Measurements from ENCODE around the gene AKT2.

AKT2 gene

DNA sequence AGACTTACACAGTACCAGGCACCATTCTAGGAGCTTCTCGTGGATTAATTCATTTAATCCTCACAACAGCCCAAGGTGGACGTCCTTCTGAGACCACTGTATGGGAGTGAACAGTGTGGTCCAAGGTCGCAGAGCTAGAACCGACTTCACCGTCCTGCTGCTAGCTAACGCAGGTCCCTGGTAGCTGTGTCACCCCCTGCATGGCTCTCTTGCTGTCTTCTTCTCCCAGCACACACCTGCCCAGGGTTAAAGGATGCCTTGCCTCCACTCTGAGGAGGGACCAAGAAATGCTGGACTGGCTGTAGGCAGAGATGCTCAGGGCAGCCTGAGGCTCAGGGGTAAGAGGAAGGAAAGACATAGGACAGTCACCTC, 3.0 kb downstream of the AKT2 start:
- H2AFZ ChIP-seq (ENCODE audit: low read length, unreplicated experiment): no peak overlapping the region
- no peak overlapping the region for H3K4me3 ChIP-seq (ENCODE audit: low read depth, low read length)
- no peaks in the 10 kb centered on the region for H3K27me3 ChIP-seq (ENCODE audit: insufficient read depth, low read length)
- H3K4me1 ChIP-seq (ENCODE audit: control insufficient read depth, insufficient read depth, low read length, unreplicated experiment): peaks cover 13% of the 10 kb centered on the region
- peaks cover 74% of the 10 kb centered on the region for H3K79me2 ChIP-seq (ENCODE audit: control insufficient read depth, insufficient read depth, low read length, unreplicated experiment)
- H3K27ac ChIP-seq (ENCODE audit: low read depth, low read length): no peak overlapping the region
- H3K36me3 ChIP-seq (ENCODE audit: insufficient read depth, low read length): no peaks in the 10 kb centered on the region

DNA sequence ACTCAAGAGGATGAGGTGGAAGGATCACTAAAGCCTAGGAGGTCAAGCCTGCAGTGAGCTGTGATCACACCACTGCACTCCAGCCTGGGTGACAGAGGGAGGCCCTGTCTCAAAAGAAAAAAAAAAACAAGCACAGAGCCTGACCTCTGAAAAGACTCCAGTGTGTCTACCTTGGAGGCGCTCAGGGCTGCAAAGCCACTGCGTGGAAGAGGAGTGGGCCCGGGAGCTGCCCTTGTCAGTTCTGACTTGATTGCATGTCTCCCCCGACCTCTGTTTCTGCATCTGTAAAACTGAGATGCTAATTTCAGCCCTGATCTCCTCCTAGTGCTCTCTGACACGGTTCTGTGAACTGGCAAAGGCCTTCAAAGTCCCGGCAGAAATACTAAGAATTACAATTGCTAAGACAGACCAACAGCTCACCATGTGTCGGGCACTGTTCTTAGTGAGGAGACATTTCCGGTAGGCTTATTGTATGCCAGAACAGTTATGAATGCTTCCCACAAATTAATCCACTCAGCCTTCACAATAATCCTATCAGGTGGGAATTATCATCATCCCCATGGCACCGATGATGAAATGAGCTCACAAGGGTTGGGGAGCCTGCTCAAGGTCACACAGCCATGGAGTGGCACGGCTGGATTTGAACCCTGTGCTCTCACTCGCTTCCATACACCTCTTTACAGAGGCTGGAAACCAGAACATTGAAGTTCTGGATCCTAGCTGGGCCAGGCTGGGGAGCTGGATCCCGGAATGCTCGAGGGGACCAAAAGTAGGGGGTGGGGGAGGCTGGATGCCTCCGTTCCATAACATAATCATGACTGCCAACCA, 3.5 kb downstream of the AKT2 start:
- Histone ChIP-seq H3K79me2 (ENCODE audit: control insufficient read depth, insufficient read depth, low read length, unreplicated experiment) (peaks cover 76% of the 10 kb centered on the region), H3K36me3 (ENCODE audit: insufficient read depth, low read length) (no peaks in the 10 kb centered on the region), H3K27me3 (ENCODE audit: insufficient read depth, low read length) (no peaks in the 10 kb centered on the region), H3K27ac (ENCODE audit: low read depth, low read length) (no peak overlapping the region), H3K4me1 (ENCODE audit: control insufficient read depth, insufficient read depth, low read length, unreplicated experiment) (peaks cover 12% of the 10 kb centered on the region), H3K4me3 (ENCODE audit: low read depth, low read length) (no peak overlapping the region), H2AFZ (ENCODE audit: low read length, unreplicated experiment) (no peak overlapping the region)

DNA sequence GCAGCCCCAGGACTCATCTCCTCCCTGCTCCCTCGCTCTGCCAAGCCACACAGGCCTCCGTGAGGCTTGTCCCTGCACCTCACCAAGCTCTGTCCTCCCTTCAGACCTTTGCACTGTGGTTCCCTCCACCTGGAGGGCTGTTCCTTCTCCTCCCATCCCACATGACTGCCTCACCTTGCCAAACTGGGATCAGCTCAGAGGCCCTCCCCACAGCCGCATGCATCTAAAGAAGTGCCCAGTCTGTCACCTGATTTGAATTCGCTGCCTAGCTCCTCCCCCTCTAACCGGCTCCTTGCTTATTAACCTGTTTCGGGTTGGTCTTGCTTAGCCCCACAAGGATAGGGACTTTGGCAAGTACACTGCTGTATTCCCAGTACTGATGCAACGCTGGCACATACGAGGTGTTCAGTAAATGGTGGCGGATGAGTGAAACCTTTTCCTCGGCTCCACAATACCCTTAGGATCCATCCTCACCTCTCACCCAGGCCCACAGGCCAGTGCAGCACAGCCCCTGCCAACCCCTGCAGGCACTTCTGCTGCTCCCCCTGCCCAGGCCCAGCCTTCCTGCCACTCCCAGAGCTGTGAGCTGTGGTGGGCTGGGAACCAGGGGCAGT, 4.4 kb downstream of the AKT2 start:
- Histone ChIP-seq H3K4me1 (ENCODE audit: control insufficient read depth, insufficient read depth, low read length, unreplicated experiment) (peaks cover 7% of the 10 kb centered on the region), H3K27ac (ENCODE audit: low read depth, low read length) (no peak overlapping the region), H3K36me3 (ENCODE audit: insufficient read depth, low read length) (no peaks in the 10 kb centered on the region), H2AFZ (ENCODE audit: low read length, unreplicated experiment) (no peak overlapping the region), H3K27me3 (ENCODE audit: insufficient read depth, low read length) (no peaks in the 10 kb centered on the region), H3K79me2 (ENCODE audit: control insufficient read depth, insufficient read depth, low read length, unreplicated experiment) (peaks cover 78% of the 10 kb centered on the region), H3K4me3 (ENCODE audit: low read depth, low read length) (no peak overlapping the region)

DNA sequence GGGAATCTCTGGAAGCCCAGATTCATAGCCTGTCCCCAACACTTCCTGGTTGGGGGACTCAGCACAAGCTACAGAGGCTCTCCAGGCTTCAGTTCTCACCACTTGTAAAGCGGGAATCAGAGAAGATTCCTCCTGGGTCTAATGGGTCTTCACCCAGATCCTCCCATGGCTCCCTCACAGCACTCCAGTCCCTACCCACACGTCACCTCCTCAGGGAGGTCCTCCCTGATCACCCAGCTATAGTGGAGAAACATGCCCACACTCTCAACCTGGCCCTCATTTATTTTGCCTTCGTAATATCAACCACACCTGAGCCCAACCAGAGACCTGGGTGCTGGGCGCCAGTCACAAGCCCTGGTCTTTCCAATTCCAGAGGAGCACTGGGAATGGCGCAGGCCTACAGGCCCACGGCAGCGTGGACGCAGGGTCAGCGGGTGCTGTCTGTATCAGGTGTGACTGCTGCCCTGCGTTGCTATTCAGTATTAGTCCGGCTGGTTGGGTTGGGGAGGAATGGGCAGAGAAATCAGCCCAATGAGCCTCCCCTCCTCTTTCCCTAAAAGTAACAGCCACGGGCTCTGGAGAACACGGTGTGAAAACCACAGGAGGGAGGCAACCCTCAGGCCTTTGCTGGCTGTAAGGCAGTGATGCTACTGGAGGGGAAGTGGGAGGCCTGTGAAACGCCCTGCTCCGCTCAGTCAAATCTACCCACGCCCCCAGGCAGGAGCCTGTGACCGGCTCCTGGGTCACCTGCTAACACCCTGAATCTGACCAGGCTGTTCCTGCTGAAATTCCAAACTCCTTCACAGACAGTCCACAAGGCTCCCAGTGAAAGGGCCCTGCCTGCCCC, 5.2 kb downstream of the AKT2 start:
- no peak overlapping the region for H3K27ac ChIP-seq (ENCODE audit: low read depth, low read length)
- peaks cover 81% of the 10 kb centered on the region for H3K79me2 ChIP-seq (ENCODE audit: control insufficient read depth, insufficient read depth, low read length, unreplicated experiment)
- H3K36me3 ChIP-seq (ENCODE audit: insufficient read depth, low read length): no peaks in the 10 kb centered on the region
- H3K4me1 ChIP-seq (ENCODE audit: control insufficient read depth, insufficient read depth, low read length, unreplicated experiment): peaks cover 6% of the 10 kb centered on the region
- H3K27me3 ChIP-seq (ENCODE audit: insufficient read depth, low read length): no peaks in the 10 kb centered on the region
- no peak overlapping the region for H3K4me3 ChIP-seq (ENCODE audit: low read depth, low read length)
- no peak overlapping the region for H2AFZ ChIP-seq (ENCODE audit: low read length, unreplicated experiment)

DNA sequence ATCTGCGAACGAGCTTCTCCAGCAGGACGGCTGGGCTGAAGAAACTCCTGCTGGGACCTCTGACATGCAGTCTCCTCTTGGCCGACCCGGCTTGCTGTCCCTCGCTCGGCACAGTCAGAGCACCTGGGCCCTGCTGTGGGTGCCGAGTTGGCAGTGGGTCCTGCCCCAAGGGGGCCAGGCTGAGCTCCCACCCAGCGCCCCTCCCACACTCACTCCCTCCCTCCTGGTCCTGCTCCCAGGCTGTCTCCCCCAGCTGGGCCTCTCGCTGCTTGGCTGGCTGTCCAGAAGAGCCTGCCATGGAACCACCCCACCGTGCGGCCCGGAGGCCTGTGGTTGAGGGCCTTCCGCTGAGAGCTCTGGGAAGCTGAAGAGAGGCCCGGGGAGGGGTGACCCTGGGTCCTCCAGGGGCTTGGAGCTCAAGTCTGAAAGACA, 6.0 kb downstream of the AKT2 start:
- no peak overlapping the region for H2AFZ ChIP-seq (ENCODE audit: low read length, unreplicated experiment)
- H3K79me2 ChIP-seq (ENCODE audit: control insufficient read depth, insufficient read depth, low read length, unreplicated experiment): peaks cover 79% of the 10 kb centered on the region
- H3K36me3 ChIP-seq (ENCODE audit: insufficient read depth, low read length): no peaks in the 10 kb centered on the region
- H3K4me3 ChIP-seq (ENCODE audit: low read depth, low read length): no peak overlapping the region
- no peak overlapping the region for H3K27ac ChIP-seq (ENCODE audit: low read depth, low read length)
- peaks cover 6% of the 10 kb centered on the region for H3K4me1 ChIP-seq (ENCODE audit: control insufficient read depth, insufficient read depth, low read length, unreplicated experiment)
- no peaks in the 10 kb centered on the region for H3K27me3 ChIP-seq (ENCODE audit: insufficient read depth, low read length)

DNA sequence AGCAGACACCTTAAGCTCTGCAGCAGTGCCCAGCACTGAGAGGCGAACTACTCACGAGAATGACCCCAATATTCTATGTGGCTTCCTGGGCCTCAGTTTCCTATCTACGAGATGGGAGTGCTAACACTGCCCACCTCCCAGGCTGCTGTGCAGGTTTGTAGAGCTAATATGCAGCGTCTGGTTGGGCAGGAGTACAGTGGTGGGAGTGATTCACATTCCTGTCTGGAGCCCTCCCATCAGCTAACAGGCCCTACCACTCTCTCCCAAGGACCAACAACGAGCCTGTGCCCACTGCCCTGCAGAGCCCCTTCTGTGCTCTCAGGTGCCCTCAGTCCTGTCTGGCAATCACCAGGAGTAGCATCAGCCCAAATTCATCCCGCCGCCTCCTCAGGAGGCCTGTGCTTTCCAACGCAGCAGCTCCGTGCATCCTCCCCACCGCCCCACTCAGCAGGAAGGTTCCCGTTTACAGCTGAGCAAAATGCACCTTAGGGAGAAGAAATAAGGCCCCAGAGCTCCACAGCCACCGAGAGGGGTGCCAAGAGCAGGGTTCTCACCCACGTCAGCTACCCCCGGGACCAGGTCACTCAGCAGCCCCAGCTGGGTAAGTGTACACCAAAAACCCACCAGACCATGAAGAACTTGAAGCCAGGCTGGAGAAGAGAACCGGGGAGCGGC, 6.6 kb downstream of the AKT2 start:
- H3K36me3 ChIP-seq (ENCODE audit: insufficient read depth, low read length): no peaks in the 10 kb centered on the region
- peaks cover 3% of the 10 kb centered on the region for H3K4me1 ChIP-seq (ENCODE audit: control insufficient read depth, insufficient read depth, low read length, unreplicated experiment)
- H3K4me3 ChIP-seq (ENCODE audit: low read depth, low read length): no peak overlapping the region
- peaks cover 75% of the 10 kb centered on the region for H3K79me2 ChIP-seq (ENCODE audit: control insufficient read depth, insufficient read depth, low read length, unreplicated experiment)
- no peaks in the 10 kb centered on the region for H3K27me3 ChIP-seq (ENCODE audit: insufficient read depth, low read length)
- H2AFZ ChIP-seq (ENCODE audit: low read length, unreplicated experiment): no peak overlapping the region
- H3K27ac ChIP-seq (ENCODE audit: low read depth, low read length): no peak overlapping the region

DNA sequence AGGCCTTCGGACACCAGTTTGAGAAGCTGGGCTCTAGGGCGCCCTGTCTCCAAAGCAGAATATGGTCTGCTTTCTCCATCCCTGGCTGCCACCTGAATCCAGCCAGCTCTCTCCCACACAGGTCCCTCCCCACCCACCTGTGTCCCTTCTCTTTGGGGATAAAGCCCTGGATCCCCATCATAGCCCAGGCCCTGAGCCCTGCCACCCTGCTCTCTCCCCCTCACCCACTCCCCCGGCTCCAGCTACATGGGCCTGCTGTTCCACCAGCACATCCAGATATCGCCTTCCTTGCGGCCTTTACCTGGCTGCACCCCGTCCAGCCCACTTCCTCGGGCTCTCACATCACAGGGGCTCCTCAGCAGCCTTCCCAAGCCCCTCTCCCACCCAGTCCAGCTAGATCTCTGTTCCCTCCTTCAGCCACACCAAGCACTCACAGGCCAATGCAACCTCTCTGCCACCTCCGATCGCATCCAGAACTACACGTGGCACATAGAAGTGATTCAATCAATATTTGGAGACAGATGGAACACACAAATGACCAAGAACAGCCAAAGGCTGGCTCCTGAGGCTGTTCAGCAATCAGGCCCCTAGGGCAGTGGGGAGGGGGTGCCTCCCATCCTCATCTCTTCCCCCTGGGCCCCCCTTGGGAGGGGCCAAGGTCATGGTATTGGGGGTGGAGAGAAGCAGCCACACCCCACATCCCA, 7.6 kb downstream of the AKT2 start:
- no peaks in the 10 kb centered on the region for H3K27me3 ChIP-seq (ENCODE audit: insufficient read depth, low read length)
- peaks cover 68% of the 10 kb centered on the region for H3K79me2 ChIP-seq (ENCODE audit: control insufficient read depth, insufficient read depth, low read length, unreplicated experiment)
- H2AFZ ChIP-seq (ENCODE audit: low read length, unreplicated experiment): no peak overlapping the region
- no peaks in the 10 kb centered on the region for H3K36me3 ChIP-seq (ENCODE audit: insufficient read depth, low read length)
- no peaks in the 10 kb centered on the region for H3K4me1 ChIP-seq (ENCODE audit: control insufficient read depth, insufficient read depth, low read length, unreplicated experiment)
- no peak overlapping the region for H3K4me3 ChIP-seq (ENCODE audit: low read depth, low read length)
- H3K27ac ChIP-seq (ENCODE audit: low read depth, low read length): no peak overlapping the region

DNA sequence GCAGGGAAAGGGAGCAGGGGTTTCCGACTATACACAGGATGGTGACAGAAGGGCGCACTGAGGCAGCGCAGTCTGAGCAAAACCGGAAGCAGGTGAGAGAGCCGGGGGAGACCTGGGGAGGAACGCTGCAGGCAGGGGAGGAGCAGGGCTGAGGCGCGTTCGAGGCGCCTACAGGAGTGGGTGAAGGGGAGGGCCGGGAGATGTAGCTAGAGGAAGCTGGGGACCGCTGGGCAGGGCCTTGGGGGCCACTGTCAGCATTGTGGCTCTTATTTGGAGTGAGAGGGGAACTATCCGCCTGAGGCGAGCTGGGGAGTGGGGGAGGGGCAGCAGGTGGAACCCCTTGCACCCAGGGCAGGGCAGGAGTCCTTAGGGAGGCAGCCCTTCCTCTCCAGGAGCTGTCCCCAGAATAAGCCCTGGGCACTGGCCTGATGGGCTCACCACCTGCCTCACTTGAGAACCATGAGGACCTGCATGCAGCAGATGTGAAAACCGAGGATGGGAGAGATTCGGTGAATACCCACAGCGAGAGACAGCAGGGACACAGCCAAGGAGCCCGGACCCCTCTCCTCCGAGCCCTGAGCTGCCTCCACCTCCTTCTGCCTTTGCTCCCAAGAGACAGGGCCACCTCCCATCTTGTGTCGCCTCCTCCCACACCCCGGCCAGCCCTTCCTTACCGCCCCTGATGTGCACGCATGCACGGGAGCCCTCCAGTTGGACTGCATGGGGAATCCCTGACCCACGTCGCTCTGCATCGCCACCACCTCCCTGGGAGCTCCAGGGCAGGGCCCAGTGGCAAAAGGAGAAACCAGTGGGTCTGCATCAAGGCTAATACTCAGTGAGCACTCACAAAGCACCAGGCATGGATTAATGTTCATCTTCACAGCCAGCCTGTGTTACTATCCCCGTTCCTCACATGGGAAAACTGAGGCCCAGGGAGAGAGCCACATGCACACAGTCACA, 10.3 kb downstream of the AKT2 start:
- no peak overlapping the region for H3K4me3 ChIP-seq (ENCODE audit: low read depth, low read length)
- H2AFZ ChIP-seq (ENCODE audit: low read length, unreplicated experiment): no peak overlapping the region
- H3K27me3 ChIP-seq (ENCODE audit: insufficient read depth, low read length): no peaks in the 10 kb centered on the region
- H3K4me1 ChIP-seq (ENCODE audit: control insufficient read depth, insufficient read depth, low read length, unreplicated experiment): no peaks in the 10 kb centered on the region
- H3K27ac ChIP-seq (ENCODE audit: low read depth, low read length): no peak overlapping the region
- no peaks in the 10 kb centered on the region for H3K36me3 ChIP-seq (ENCODE audit: insufficient read depth, low read length)
- H3K79me2 ChIP-seq (ENCODE audit: control insufficient read depth, insufficient read depth, low read length, unreplicated experiment): peaks cover 52% of the 10 kb centered on the region

DNA sequence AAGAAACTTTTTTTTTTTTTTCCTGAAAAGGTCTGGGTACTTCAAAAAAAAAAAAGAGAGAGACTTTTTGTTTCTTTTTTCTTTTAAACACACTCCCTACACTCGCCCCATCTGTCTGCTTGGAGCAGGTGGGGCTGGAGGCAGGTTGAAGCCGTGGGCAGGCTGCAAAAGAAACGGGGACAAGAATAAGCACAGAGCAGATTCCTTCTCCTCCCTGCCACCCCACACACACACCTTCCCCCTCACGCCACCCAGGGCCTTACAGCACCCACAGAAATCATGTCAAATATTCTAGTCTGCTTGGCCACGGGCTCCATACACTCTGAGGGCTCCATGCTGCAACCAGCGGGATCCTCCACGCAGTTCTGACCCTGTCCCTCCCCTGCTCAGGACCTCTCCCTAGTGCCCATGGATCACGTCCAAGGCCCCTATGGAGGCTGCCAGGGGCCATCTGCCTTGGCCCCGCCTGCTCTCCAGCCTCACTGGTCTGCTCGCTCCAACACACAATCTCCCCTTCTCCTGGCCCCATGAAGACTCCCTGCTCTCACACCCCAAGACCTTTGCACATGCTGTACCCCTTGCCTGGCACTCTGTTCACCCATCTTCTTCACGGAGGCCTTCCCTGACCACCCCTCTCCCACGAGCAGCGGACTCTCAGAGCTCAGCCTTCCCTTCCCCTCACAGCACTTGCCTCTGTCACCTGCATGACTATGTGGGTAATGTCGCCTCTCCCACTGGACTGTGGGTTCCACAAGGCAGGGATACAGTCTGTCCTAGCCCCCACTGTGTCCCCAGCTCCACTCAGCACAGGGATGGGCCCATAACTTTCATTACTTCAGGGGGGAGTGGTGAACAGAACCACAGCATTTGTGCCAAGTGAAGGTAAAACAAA, 11.4 kb downstream of the AKT2 start:
- Histone ChIP-seq H3K4me3 (ENCODE audit: low read depth, low read length) (no peak overlapping the region), H3K79me2 (ENCODE audit: control insufficient read depth, insufficient read depth, low read length, unreplicated experiment) (peaks cover 48% of the 10 kb centered on the region), H3K27me3 (ENCODE audit: insufficient read depth, low read length) (no peaks in the 10 kb centered on the region), H3K4me1 (ENCODE audit: control insufficient read depth, insufficient read depth, low read length, unreplicated experiment) (no peaks in the 10 kb centered on the region), H3K27ac (ENCODE audit: low read depth, low read length) (no peak overlapping the region), H3K36me3 (ENCODE audit: insufficient read depth, low read length) (no peaks in the 10 kb centered on the region), H2AFZ (ENCODE audit: low read length, unreplicated experiment) (no peak overlapping the region)
